ENCODE measurements around the gene LYRM2.

LYRM2 gene

GRCh38 chr6:89591745-89592144 is 46.8 kb downstream of the LYRM2 start:
- no peak for DNase-seq (ENCODE audit: low read depth)

GRCh38 chr6:89590133-89590532 is 48.4 kb downstream of the LYRM2 start:
- no peak for DNase-seq (ENCODE audit: low read depth)

GRCh38 chr6:89589297-89590025 is 49.1 kb downstream of the LYRM2 start:
- no peak for DNase-seq (ENCODE audit: low read depth)

GRCh38 chr6:89585154-89585553 is 53.4 kb downstream of the LYRM2 start:
- no peak for DNase-seq (ENCODE audit: low read depth)

GRCh38 chr6:89584539-89584938 is 54.0 kb downstream of the LYRM2 start:
- no peak for DNase-seq (ENCODE audit: low read depth)

- DNase-seq (ENCODE audit: low read depth) = no peak
Observed at GRCh38 chr6:89583559-89583958, 55.0 kb downstream of the LYRM2 start.

- DNase-seq (ENCODE audit: low read depth) = no peak
Observed at GRCh38 chr6:89582669-89583325, 55.8 kb downstream of the LYRM2 start.

GRCh38 chr6:89581689-89582088 is 56.9 kb downstream of the LYRM2 start:
- DNase-seq (ENCODE audit: low read depth) = no peak

GRCh38 chr6:89580997-89581666 is 57.4 kb downstream of the LYRM2 start:
- no peak for DNase-seq (ENCODE audit: low read depth)

GRCh38 chr6:89575562-89575960 is 63.0 kb downstream of the LYRM2 start:
- no peak for DNase-seq (ENCODE audit: low read depth)

GRCh38 chr6:89574910-89575561 is 63.5 kb downstream of the LYRM2 start:
- DNase-seq (ENCODE audit: low read depth) = no peak

GRCh38 chr6:89567630-89568390 is 70.7 kb downstream of the LYRM2 start:
- no peak for DNase-seq (ENCODE audit: low read depth)

- DNase-seq (ENCODE audit: low read depth) = no peak
Observed at GRCh38 chr6:89566930-89567629, 71.5 kb downstream of the LYRM2 start.

- DNase-seq (ENCODE audit: low read depth) = no peak
Observed at GRCh38 chr6:89566008-89566800, 72.3 kb downstream of the LYRM2 start.

- DNase-seq (ENCODE audit: low read depth) = no peak
Observed at GRCh38 chr6:89564752-89565427, 73.7 kb downstream of the LYRM2 start.

- no peak for DNase-seq (ENCODE audit: low read depth)
Observed at GRCh38 chr6:89563866-89564265, 74.7 kb downstream of the LYRM2 start.

- no peak for DNase-seq (ENCODE audit: low read depth)
Observed at GRCh38 chr6:89562093-89562973, 76.2 kb downstream of the LYRM2 start.

GRCh38 chr6:89559487-89559886 is 79.1 kb downstream of the LYRM2 start:
- no peak for DNase-seq (ENCODE audit: low read depth)

- no peak for DNase-seq (ENCODE audit: low read depth)
Observed at GRCh38 chr6:89555806-89556205, 82.7 kb downstream of the LYRM2 start.

Measured in fibroblast of gingiva (primary cell).